HG02588 (cell line): ENCODE data around the gene SCN3A.

Experiments
- ATAC-seq: cut with Tn5 transposase; IDR thresholded peaks from one replicate; pipeline ENCODE4 v1.9.1; 2021; ENCODE audit warnings: mild to moderate bottlenecking, moderate library complexity; ENCODE audit not compliant: unreplicated experiment

SCN3A gene

GRCh38 chr2:165203689-165204559, at the start of gene SCN3A:
SCN3A (minus strand) TSS chr2:165204050; CDS start chr2:165176394, 27,656 bp downstream.
- ATAC-seq, result peak; percentile 62

- no peak for ATAC-seq
Measured at GRCh38 chr2:165253178-165253577, 49.3 kb upstream of the SCN3A start.

- ATAC-seq, result no peak
Measured at GRCh38 chr2:165251366-165251765, 47.5 kb upstream of the SCN3A start.

GRCh38 chr2:165248238-165248637, 44.4 kb upstream of the SCN3A start:
- no peak for ATAC-seq

- ATAC-seq, result no peak
Measured at GRCh38 chr2:165245081-165245793, 41.4 kb upstream of the SCN3A start.

GRCh38 chr2:165240916-165241315, 37.1 kb upstream of the SCN3A start:
- ATAC-seq, result no peak

- ATAC-seq, result no peak
Measured at GRCh38 chr2:165239856-165240515, 36.1 kb upstream of the SCN3A start.

- no peak for ATAC-seq
Measured at GRCh38 chr2:165239230-165239629, 35.4 kb upstream of the SCN3A start, which contains the start of gene SCN2A. SCN2A (plus strand) TSS chr2:165239414; CDS start chr2:165295824, 56,410 bp downstream.

- no peak for ATAC-seq
Measured at GRCh38 chr2:165238295-165238694, 34.4 kb upstream of the SCN3A start.

- ATAC-seq, result no peak
Measured at GRCh38 chr2:165237056-165237455, 33.2 kb upstream of the SCN3A start.

GRCh38 chr2:165227571-165227970, 23.7 kb upstream of the SCN3A start:
- ATAC-seq, result no peak

GRCh38 chr2:165224941-165225340, 21.1 kb upstream of the SCN3A start:
- no peak for ATAC-seq

- no peak for ATAC-seq
Measured at GRCh38 chr2:165219481-165219880, 15.6 kb upstream of the SCN3A start.

GRCh38 chr2:165214093-165214492, 10.2 kb upstream of the SCN3A start:
- no peak for ATAC-seq

GRCh38 chr2:165208094-165208493, 4.2 kb upstream of the SCN3A start:
- ATAC-seq, result no peak

- no peak for ATAC-seq
Measured at GRCh38 chr2:165205865-165206264, 2.0 kb upstream of the SCN3A start.

GRCh38 chr2:165202239-165202638, 1.6 kb downstream of the SCN3A start:
- ATAC-seq, result no peak

GRCh38 chr2:165198181-165198580, 5.7 kb downstream of the SCN3A start:
- no peak for ATAC-seq

- peak; percentile 28 for ATAC-seq
Measured at GRCh38 chr2:165197346-165197745, 6.5 kb downstream of the SCN3A start.

- ATAC-seq, result no peak
Measured at GRCh38 chr2:165196411-165196810, 7.4 kb downstream of the SCN3A start.

GRCh38 chr2:165193178-165193777, 10.6 kb downstream of the SCN3A start:
- ATAC-seq, result peak; percentile 96
